Suprapubic skin (tissue), 3 donors: Measurements from ENCODE around the gene REM2.
"Not testable (repeated sequence)": the region's sequence is repeated elsewhere in the genome, so short reads cannot be mapped to it uniquely, and the experiment has no call there.

Experiments
- CTCF ChIP-seq, 2 donors: fragments of 200-600 bp in 1 of 2; fragments of 450-650 bp in 1 of 2; sonication (generic) in 1 of 2; IDR thresholded peaks; one replicate each; pipeline ENCODE4 v1.5.1; 2016 to 2019; ENCODE audit warnings: antibody characterized with exemption in 2 of 2, mild to moderate bottlenecking in 1 of 2, moderate library complexity in 1 of 2
- POLR2A ChIP-seq, 2 donors: fragments of 450-650 bp; IDR thresholded peaks; one replicate each; pipeline ENCODE4 v1.6.1; 2017; ENCODE audit warnings: antibody characterized with exemption in 2 of 2, mild to moderate bottlenecking in 2 of 2, moderate library complexity in 2 of 2

DNA sequence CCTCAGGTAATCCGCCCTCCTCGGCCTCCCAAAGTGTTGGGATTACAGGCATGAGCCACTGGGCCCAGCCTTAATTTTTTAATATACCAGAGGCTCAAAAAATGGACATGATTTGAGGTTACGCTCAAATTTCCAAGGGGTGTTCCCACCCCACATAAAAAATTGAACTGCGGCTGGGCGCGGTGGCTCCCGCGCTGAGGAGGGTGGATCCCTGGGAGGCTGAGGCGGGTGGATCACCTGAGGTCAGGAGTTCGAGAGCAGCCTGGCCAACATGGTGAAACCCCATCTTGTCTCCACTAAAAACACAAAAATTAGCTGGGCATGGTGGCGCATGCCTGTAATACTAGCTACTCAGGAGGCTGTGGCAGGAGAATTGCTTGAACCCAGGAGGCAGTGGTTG lies 28.7 kb upstream of the REM2 start:
- not testable (repeated sequence) for TF ChIP-seq POLR2A, CTCF (IDR thresholded peaks at IDR 0.05)
